Chondrocyte (in vitro differentiated cells): ENCODE data around the gene HMGB2. TPM values are rescaled to one million over a fixed set of nuclear protein-coding genes. Genes with fewer than 3 reads are reported as not detected.

Experiments
- DNase-seq: peaks from one replicate; pipeline ENCODE4 v3.0.0; 2021; ENCODE audit warnings: mixed read lengths, low spot score
- H3K27ac Mint-ChIP-seq: one replicate; pipeline ENCODE4 v1.8.0; 2021; ENCODE audit warnings: mild to moderate bottlenecking, moderate library complexity, mixed read lengths; ENCODE audit not compliant: unreplicated experiment
- H3K27me3 Mint-ChIP-seq: 2 replicates; pipeline ENCODE4 v1.8.0; 2021; ENCODE audit warnings: low read depth, mixed read lengths
- H3K36me3 Mint-ChIP-seq: 2 replicates; pipeline ENCODE4 v1.8.0; 2021; ENCODE audit warnings: low read depth, mixed read lengths
- H3K4me1 Mint-ChIP-seq: 2 replicates; pipeline ENCODE4 v1.8.0; 2021; ENCODE audit warnings: low read depth, mild to moderate bottlenecking, mixed read lengths
- H3K4me3 Mint-ChIP-seq: one replicate; pipeline ENCODE4 v1.8.0; 2021; ENCODE audit warnings: mild to moderate bottlenecking, moderate library complexity, mixed read lengths; ENCODE audit not compliant: unreplicated experiment
- H3K9me3 Mint-ChIP-seq: 2 replicates; pipeline ENCODE4 v1.8.0; 2021; ENCODE audit warnings: low read depth, mixed read lengths
- long read RNA-seq: library from polyadenylated mRNA; stranded (forward); transcript quantifications from one replicate; pipeline ENCODE4 v2.0.0, GENCODE V29; 2021
- total RNA-seq: library from RNA; stranded (reverse); gene quantifications from 3 replicates; pipeline ENCODE4 v1.2.1, GENCODE V29; 2021
- TF ChIP-seq, protein P1 (sequence below): fragments of 200-600 bp; sonication (generic); IDR thresholded peaks from 2 replicates; pipeline ENCODE4 v1.5.0; 2021; ENCODE audit warnings: antibody characterized with exemption, mild to moderate bottlenecking, moderate library complexity

The HMGB2 gene
- 24.0 to 31.0 TPM (median 27.7 TPM) in 3 replicates for total RNA-seq
- long read RNA-seq, transcript HMGB2-201 (5 exons, 1,889 nt), result major isoform, 30 of 38 reads
- long read RNA-seq, partial matches to known transcripts, result 1 of 38 reads
- long read RNA-seq, other reads (novel, unspliced or antisense), result 4 of 38 reads

DNA sequence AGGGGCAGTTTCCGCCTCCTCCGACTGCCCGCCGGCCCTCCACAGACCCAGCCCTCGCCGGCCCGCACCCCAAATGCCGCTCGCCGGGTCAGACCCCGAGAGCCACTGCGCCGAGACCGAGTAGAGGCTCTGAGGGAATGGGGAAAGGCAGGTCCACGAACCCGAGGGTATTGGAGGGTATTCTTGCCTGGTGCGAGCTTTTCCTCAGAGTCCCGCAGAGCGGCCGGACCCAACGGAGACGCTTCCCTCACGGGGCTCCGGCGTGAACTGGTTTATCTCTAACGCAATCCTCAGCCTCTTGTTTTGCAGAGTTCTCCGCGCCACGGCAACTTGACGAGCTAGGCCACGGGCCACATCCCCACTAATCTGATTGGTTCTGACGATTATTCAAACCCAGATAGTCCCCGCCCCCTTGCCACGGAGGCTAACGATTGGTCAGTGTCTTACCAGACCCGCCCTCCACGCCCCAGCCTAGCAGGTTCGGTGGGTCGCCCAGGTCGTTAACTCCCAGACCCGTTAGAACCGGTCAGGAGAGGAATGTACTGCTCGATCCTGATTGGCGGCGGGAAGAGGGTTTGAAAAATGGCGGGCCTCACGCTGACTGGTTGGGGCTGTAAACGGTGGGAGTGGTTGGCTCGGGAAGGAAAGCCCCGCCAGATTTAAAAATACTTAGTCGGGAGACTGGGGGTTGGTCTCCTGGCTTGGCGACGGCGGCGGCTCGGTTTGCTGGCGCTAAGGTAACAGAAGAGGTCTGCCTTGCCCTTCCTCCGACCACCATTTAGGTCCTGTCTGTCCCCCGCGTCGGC is at the start of gene HMGB2:
HMGB2 (minus strand) TSS at position 274 of the 806 bp plus-strand sequence. CDS start 709 bp downstream, outside the sequence.
- H3K9me3 Mint-ChIP-seq, result no peaks in the 10 kb centered on the region
- peaks cover 33% of the 10 kb centered on the region for H3K4me1 Mint-ChIP-seq
- peak within 1 kb of the TSS; percentile 100 for H3K27ac Mint-ChIP-seq
- DNase-seq, result peak; percentile 100
- H3K27me3 Mint-ChIP-seq, result no peaks in the 10 kb centered on the region
- TF ChIP-seq, protein P1, sequence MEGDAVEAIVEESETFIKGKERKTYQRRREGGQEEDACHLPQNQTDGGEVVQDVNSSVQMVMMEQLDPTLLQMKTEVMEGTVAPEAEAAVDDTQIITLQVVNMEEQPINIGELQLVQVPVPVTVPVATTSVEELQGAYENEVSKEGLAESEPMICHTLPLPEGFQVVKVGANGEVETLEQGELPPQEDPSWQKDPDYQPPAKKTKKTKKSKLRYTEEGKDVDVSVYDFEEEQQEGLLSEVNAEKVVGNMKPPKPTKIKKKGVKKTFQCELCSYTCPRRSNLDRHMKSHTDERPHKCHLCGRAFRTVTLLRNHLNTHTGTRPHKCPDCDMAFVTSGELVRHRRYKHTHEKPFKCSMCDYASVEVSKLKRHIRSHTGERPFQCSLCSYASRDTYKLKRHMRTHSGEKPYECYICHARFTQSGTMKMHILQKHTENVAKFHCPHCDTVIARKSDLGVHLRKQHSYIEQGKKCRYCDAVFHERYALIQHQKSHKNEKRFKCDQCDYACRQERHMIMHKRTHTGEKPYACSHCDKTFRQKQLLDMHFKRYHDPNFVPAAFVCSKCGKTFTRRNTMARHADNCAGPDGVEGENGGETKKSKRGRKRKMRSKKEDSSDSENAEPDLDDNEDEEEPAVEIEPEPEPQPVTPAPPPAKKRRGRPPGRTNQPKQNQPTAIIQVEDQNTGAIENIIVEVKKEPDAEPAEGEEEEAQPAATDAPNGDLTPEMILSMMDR, result no peak
- peak within 1 kb of the TSS; percentile 96 for H3K4me3 Mint-ChIP-seq
- peaks cover 4% of the 10 kb centered on the region for H3K36me3 Mint-ChIP-seq

DNA sequence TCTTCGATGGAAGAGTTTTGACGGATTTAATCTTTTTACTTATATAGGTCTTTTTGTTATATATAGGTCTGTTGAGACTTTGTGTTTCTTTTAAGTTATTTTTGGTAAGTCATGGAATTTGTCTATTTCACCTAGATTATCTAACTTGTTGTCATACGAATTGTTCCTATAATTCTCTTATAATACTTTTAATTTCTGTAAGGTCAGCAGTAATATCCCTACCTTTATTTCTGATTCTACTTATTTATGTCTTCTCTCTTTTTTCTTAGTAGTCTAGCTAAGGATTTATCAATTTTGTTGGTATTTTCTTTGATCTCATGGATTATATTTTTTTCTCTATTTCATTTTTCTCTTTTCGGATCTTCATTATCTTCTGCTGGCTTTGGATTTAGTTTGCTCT is 48.2 kb upstream of the HMGB2 start:
- Mint-ChIP-seq H3K36me3 (peaks cover 6% of the 10 kb centered on the region), H3K27ac (no peak overlapping the region), H3K27me3 (no peaks in the 10 kb centered on the region), H3K9me3 (no peaks in the 10 kb centered on the region), H3K4me3 (no peak overlapping the region), H3K4me1 (peaks cover 12% of the 10 kb centered on the region)
- TF ChIP-seq, protein P1, result no peak
- no peak for DNase-seq

DNA sequence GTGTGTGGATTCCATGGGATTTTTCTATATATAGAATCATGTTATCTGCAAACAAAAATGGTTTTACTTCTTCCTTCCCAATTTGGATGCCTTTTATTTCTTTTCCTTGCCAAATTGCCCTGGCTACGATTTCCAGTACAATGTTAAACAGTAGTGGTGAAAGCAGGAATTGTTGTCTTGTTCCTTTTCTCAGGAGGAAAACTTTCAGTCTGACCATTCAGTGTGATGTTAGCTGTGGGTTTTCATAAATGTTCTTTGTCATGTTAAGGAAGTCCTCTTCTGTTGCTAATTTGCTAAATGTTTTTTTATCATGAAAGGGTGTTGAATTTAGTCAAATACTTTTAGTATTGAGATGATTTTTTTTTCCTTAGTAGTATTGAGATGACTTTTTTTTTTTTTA is 47.5 kb upstream of the HMGB2 start:
- H3K36me3 Mint-ChIP-seq, result peaks cover 2% of the 10 kb centered on the region
- peak overlapping the region; percentile 73 for H3K27ac Mint-ChIP-seq
- TF ChIP-seq, protein P1, result no peak
- H3K27me3 Mint-ChIP-seq, result no peaks in the 10 kb centered on the region
- H3K4me3 Mint-ChIP-seq, result no peak overlapping the region
- H3K4me1 Mint-ChIP-seq, result peaks cover 12% of the 10 kb centered on the region
- H3K9me3 Mint-ChIP-seq, result no peaks in the 10 kb centered on the region
- no peak for DNase-seq

DNA sequence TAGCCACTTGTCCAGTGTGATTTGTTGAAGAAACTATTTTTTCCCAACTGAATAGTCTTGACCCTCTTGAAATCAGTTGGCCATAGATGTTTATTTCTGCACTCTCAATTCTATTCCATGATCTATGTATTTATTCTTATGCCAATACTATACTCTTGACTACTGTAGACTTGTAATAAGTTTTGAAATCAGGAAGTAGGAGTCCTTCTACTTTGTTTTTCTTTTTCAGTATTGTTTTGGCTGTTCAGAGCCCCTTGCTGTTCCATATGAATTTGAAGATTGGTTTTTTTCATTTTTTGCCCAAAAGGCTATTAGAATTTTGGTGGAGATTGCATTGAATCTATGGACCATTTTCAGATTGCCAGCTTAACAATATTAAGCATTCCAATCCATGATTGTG is 46.8 kb upstream of the HMGB2 start:
- peaks cover 3% of the 10 kb centered on the region for H3K36me3 Mint-ChIP-seq
- H3K9me3 Mint-ChIP-seq, result no peaks in the 10 kb centered on the region
- no peak for DNase-seq
- peaks cover 12% of the 10 kb centered on the region for H3K4me1 Mint-ChIP-seq
- no peaks in the 10 kb centered on the region for H3K27me3 Mint-ChIP-seq
- TF ChIP-seq, protein P1, result no peak
- H3K4me3 Mint-ChIP-seq, result no peak overlapping the region
- no peak overlapping the region for H3K27ac Mint-ChIP-seq

DNA sequence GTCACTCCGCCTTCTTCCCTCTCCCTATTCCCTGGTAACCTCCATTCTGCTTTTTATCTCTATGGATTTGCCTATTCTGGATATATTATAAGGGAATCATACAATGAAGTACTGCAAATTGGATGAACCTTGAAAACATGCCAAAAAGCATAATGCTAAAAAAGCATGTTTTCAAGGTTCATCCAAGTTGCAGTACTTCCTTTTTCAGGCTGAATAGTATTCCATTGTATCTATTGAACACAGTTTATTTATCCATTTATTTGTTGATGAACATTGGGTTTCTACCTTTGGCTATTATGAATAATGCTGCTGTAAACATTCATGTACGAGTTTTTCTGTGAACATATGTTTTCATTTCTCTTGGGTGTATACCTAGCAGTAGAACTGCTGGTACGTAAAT is 45.8 kb upstream of the HMGB2 start:
- Mint-ChIP-seq H3K27ac (no peak overlapping the region), H3K36me3 (peaks cover 4% of the 10 kb centered on the region), H3K9me3 (no peaks in the 10 kb centered on the region), H3K4me1 (peaks cover 12% of the 10 kb centered on the region), H3K27me3 (no peaks in the 10 kb centered on the region), H3K4me3 (no peak overlapping the region)
- TF ChIP-seq, protein P1, result no peak
- no peak for DNase-seq
